Cortex of kidney (tissue), 1 donor: Measurements from ENCODE around the gene TTLL12.

Source experiments
- DNase-seq: peaks from one replicate; lab custom pipeline; 2025; lab: John Stamatoyannopoulos, UW

Gene TTLL12

GRCh38 chr22:43128116-43128515, 58.8 kb downstream of the TTLL12 start:
- no peak for DNase-seq

GRCh38 chr22:43127166-43127908, 59.6 kb downstream of the TTLL12 start:
- DNase-seq: no peak

- DNase-seq: no peak
These were observed 60.3 kb downstream of the TTLL12 start for GRCh38 chr22:43126501-43127165.

GRCh38 chr22:43118953-43119458, 67.9 kb downstream of the TTLL12 start:
- DNase-seq: no peak

- DNase-seq: no peak
These were observed 68.7 kb downstream of the TTLL12 start for GRCh38 chr22:43118024-43118849.

- DNase-seq: no peak
These were observed 70.0 kb downstream of the TTLL12 start for GRCh38 chr22:43116932-43117331.
